Fibroblast of mammary gland (primary cell): Measurements from ENCODE around the gene CDC42EP5.

Source experiments
- DNase-seq: peaks from one replicate; pipeline ENCODE4 v3.0.0-alpha.2; 2010; ENCODE audit warnings: low read depth
- H3K4me3 ChIP-seq: 2 replicates; pipeline ENCODE4 v1.5.1; 2011; ENCODE audit warnings: low read depth, mild to moderate bottlenecking, low read length, moderate library complexity; ENCODE audit not compliant: control insufficient read depth
- TF ChIP-seq, protein P1 (sequence below): conservative IDR thresholded peaks from 2 replicates; pipeline ENCODE4 v1.5.1; 2011; ENCODE audit warnings: low read depth, low read length, inconsistent platforms; ENCODE audit not compliant: control insufficient read depth, insufficient read depth

The CDC42EP5 gene

DNA sequence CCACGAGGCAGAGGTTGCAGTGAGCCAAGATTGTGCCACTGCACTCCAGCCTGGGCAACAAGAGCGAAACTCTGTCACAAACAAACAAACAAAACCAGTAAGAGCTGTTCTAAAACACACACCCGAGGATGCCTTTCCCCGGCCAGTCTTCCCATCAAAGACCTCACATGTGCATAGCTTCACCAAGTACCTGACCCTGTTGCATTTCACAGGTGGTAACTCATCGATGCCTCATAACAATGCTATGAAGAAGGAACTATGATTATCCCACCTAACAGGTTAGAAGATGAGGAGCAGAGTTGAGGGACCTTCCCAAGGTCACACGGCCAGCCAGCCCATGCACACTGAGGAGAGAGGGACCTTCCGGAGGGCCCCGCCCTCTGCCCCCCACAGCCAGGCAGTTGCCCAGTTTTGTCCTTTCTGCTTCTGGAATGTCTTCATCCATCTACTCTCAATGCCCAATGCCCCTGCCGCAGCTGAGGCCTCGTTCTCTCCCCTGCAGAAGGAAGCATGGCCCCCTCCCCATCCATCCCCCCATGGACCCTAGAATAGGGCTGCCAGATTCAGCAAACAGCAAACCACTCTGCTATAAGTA, 40.9 kb downstream of the CDC42EP5 start:
- DNase-seq, result no peak
- no peak overlapping the region for H3K4me3 ChIP-seq
- TF ChIP-seq, protein P1, sequence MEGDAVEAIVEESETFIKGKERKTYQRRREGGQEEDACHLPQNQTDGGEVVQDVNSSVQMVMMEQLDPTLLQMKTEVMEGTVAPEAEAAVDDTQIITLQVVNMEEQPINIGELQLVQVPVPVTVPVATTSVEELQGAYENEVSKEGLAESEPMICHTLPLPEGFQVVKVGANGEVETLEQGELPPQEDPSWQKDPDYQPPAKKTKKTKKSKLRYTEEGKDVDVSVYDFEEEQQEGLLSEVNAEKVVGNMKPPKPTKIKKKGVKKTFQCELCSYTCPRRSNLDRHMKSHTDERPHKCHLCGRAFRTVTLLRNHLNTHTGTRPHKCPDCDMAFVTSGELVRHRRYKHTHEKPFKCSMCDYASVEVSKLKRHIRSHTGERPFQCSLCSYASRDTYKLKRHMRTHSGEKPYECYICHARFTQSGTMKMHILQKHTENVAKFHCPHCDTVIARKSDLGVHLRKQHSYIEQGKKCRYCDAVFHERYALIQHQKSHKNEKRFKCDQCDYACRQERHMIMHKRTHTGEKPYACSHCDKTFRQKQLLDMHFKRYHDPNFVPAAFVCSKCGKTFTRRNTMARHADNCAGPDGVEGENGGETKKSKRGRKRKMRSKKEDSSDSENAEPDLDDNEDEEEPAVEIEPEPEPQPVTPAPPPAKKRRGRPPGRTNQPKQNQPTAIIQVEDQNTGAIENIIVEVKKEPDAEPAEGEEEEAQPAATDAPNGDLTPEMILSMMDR, result no peak

DNA sequence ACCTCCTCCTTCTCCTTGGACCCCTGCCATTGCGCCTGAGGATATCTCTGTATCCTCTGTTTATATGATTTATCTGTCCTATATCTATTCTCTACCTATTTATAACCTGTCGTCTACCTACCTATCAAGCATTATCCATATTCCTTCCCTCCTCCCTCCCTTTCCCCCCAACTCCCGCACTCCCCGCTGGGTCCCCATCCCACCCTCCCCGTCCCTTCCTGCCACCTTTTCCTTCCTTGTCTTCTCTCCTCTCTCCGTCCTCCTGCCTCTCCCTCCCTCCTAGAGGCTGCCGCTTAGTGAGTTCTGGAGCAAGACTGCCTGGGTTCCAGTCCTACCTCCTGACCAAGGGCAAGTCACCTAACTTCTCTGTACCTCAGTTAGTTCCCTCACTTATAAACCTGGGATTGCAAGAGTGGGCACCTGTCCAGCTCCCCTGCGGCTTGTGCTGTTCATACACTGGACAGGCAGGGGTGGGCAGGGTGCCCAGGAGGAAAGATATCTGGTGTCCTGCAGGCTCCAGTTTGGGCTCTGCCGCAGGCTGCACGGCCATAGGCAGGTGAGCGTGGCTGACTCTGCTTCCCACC, 41.7 kb downstream of the CDC42EP5 start:
- peak; percentile 40 for DNase-seq
- TF ChIP-seq, protein P1, result no peak
- H3K4me3 ChIP-seq, result no peak overlapping the region

DNA sequence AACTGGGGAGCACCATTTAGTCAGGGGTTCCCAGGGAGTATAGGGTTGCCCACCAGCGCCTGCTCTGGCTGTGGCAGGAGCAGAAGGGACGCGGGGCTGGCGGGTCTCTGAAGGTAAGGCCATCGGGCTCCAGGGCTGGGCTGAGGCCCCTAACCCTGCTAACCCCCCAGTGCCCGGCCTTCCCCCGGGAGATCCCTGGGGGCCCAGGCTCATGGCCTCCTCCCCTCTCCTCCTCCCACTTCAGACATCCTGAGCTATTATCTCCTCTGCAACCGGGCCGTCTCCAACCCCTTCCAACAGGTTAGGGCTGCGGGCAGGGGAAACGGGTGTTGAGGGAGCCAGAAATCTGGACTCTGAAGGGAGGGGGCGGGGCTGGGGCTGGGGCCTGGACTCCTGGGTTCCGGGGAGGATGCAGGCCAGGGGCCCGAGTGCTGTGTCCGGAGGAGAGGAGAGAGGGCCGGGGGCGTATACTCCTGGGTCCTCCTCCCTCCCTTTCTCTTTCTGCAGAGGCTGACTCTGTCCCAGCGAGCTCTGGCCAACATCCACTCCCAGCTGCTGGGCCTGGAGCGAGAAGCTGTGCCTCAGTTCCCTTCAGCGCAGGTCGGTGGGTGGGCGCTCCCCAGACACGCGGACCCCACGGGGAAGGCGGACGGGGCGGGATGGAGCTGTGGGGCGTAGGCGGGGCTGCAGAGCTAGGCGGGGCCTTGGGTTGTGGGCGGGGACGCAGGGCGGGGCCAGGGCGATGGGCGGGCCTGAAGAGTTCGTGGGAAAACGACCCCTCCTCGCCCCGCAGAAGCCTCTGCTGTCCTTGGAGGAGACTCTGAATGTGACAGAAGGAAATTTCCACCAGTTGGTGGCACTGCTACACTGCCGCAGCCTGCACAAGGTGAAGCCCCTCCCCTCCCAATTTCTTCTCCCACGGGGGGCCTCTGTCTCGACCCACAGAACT, 42.5 kb downstream of the CDC42EP5 start:
- H3K4me3 ChIP-seq, result no peak overlapping the region
- TF ChIP-seq, protein P1, result no peak
- no peak for DNase-seq

DNA sequence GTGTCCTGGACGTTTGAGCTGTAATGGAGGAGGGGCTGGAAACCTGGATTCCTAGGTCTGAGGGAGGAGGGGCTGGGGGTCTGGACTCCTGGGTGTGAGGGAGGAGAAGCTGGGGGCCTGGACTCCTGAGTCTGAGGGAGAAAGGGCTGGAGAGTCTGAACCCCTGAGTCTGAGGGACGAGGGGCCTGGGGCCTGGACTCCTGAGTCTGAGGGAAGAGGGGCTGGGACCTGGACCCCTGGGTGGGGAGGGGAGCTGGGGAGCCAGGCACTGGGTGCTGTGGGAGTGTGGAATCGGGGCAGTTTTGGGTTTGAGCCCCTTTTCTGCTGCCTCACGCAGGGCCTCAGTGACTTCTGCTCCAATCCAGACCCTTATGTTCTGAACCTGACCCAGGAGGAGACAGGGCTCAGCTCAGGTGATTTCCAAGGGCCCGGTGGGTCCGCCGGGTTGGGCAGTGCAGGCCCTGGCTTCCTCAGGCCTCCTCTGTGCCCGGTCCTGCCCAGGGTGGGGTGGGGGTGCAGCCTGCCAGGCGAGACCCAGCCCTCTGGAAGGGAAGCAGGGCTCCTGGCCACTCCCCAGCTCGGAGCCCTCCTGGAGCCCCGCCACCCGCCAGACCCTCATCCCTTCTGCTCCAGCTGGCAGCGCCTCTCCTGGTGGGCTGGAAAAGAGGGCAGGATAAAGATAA, 43.4 kb downstream of the CDC42EP5 start:
- no peak overlapping the region for H3K4me3 ChIP-seq
- TF ChIP-seq, protein P1, result no peak
- DNase-seq, result no peak

DNA sequence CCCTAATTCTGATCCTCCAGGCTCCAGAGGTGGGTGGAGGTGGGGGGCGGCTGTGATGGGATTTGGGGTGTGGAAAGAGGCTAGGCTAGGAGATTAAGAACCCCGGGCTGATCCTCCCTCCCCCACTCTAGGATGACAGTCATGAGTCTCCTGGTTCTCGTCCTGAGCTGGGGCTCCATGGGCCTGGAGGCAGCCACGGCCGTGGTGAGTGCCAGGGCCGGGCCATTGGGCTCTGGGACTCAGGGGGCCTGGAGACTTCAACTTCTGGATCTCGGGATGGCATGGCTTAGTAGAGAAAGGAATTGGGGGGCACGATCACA, 44.0 kb downstream of the CDC42EP5 start:
- no peak for DNase-seq
- no peak overlapping the region for H3K4me3 ChIP-seq
- TF ChIP-seq, protein P1, result no peak

DNA sequence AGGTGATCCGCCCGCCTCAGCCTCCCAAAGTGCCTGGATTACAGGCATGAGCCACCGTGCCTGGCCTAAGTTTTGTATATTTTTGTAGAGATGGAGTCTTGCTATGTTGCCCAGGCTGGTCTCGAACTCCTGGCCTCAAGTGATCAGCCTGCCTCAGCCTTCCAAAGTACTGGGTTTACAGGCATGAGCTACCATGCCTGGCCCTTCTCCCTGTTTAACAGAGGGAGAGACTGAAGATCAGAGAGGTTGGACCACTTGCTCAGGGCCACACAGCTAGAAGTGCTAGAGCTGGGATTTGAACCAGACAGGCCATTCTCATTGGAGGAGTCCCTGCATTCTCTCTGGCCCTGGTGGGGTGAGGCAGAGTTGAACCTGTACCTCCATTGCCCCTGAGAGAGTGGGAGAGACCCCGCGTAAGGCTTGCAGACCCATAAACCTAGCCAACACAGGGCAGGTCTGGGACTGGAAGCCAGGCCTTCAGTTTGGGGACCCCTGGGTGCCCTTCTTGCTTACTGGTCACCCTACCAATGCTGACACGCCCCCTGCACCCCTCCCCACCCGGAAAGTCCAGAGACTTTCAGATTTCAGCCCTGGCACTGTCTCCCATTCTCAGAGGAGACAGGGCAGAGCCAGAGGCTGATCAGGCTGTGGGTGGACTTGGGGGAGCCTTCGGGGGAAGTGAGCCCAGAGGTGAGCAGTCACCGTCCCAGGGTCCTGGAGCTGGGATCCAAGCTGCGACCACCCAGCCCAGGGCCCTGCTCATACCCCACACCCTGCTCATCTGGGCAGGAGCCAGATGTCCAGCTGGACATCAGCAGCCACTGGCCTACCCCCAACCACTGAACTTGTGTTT, 44.5 kb downstream of the CDC42EP5 start:
- TF ChIP-seq, protein P1, result no peak
- H3K4me3 ChIP-seq, result no peak overlapping the region
- no peak for DNase-seq
